HG03103 (cell line): Measurements from ENCODE around the gene KRT38.

Experiments used
- ATAC-seq: cut with Tn5 transposase; IDR thresholded peaks from one replicate; pipeline ENCODE4 v1.9.1; 2021; ENCODE audit warnings: low read depth; ENCODE audit not compliant: unreplicated experiment

KRT38 gene

DNA sequence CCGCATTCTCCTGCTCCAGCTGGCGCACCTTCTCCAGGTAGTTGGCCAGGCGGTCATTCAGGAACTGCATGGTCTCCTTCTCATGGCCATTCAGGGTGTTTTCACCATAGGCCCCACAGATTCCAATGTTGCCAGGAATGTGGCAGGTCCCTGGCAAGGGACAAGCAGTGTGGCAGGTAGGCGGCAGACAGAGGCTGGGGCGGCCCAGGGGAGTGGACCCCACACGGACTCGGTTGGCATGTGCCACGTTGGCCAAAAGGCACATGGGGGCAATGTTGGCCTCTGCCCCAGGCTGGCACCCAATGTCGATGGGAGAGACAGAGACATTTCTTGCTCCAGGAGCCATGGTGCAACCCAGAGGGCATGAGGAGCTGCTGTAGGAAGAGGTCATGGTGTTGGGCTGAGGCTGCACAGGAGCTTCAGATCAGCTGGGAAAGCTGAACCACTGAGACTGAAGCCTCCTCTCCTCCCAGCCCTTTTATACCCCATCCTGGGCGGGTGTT lies at the start of gene KRT38:
KRT38 (minus strand) TSS at position 453 of the 503 bp plus-strand sequence; CDS start at position 391, 62 bp downstream.
- no peak for ATAC-seq

DNA sequence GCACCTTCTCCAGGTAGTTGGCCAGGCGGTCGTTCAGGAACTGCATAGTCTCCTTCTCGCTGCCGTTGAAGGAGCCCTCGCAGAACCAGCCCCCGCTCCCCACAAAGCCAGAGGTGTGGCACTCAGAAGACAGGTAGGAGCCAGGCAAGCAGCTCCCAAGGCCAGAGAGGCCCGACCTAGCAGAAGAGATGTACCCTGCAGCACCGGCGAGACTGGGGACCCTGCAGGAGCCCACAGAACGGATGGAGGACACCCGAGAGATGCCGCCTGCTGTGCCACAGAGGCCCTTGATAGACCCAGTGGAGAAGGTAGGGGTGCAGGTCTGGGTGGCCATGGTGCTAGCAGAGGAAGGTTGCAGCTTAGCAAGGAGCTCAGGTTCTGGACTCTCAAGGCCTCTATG lies 48.7 kb upstream of the KRT38 start, which contains the start of gene KRT36:
KRT36 (minus strand) TSS at position 380 of the 400 bp plus-strand sequence; CDS start at position 334, 46 bp downstream.
- no peak for ATAC-seq

DNA sequence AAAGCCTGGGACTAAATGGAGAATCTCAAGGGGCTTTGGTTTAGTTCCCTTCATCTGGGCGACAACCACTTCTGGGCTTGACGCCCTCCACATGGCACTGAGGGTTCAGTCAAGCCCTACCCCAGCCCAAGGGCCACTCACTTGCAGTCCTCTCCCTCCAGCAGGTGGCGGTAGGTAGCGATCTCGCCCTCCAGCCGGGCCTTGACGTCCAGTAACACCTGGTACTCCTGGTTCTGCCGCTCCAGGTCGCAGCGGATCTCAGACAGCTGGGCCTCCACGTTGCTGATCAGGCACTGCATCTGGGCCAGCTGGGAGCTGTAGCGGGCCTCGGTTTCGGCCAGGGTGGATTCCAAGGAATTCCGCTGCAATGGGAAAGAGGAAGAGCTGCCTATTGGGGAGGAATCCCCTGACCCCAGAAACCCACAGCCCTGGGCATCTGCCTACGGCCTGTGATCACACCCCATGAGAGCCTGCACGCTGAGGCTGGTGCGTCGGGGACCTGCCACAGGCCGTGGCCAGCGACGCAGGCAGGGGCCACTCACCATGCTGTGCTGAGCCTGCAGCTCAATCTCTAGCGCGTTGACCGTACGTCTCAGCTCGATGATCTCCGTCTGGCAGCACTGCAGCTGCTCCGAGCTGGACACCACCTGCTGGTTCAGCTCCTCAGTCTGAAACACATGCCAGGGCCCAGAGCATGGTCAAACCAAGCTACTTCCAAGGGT lies 46.2 kb upstream of the KRT38 start:
- ATAC-seq, result no peak

DNA sequence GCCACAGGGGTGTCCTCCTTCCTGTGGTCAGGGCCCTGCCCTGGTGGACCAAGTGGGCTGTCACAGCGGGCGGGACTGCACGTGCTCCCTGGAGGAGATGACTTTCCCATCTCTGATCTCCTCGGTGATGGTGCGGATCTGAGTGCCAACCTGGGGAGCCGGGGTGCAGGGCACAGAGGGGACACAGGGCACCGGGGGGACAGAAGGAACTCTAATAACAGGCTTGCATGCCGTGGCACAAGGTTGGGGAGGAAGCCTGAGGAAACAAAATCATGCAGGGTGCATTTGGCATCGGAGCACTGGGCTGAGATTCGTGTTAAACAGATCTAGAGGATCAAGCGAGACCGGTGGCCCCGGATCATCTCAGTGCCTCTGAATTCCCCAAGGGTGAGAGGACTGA lies 45.5 kb upstream of the KRT38 start:
- no peak for ATAC-seq

DNA sequence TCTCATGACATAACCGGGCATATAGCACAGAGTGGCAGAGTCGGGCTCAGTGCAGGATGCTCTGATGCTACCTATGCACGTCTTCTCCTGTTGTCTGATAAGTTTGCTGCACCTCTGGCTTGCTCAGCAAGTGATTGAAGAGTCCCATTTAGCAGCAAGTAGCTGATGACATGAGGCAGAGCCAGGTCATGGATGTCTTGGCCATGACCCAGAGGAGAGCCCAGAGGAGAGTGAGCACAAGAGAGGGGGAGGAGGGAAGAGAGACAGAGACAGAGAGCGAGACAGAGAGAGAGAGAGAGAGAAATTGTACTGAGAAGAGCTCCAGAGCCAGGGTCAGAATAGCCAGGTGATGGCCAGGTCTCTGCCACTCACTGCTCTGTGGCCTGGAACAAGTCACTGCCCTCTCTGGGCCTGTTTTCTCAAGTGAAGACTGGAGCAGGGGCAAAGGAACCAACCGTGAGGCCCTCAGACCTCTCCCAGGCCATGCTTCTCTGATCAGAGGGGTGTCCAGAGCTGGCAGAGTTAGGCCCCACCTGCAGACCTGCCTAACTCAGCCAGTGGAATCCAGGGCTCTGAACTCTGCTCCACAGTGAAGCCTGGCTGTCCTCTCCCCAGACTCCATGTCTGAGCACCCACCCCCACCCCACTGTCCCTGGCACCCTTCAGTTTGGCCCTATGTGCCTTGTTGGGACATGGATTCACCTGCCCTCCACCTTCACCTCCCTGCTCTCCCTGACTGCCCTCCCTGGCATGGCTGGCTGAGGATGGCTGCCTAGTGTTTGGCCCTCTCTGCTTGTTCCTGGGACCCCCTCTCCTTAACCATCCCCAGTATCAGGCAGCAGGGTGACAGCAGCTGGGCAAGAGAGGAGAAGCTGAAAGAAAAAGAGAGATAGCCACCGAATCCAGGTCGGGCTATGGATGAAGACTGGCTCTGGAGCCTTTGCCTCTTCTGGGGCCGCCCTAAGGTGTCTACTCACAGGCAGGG lies 44.4 kb upstream of the KRT38 start:
- no peak for ATAC-seq

DNA sequence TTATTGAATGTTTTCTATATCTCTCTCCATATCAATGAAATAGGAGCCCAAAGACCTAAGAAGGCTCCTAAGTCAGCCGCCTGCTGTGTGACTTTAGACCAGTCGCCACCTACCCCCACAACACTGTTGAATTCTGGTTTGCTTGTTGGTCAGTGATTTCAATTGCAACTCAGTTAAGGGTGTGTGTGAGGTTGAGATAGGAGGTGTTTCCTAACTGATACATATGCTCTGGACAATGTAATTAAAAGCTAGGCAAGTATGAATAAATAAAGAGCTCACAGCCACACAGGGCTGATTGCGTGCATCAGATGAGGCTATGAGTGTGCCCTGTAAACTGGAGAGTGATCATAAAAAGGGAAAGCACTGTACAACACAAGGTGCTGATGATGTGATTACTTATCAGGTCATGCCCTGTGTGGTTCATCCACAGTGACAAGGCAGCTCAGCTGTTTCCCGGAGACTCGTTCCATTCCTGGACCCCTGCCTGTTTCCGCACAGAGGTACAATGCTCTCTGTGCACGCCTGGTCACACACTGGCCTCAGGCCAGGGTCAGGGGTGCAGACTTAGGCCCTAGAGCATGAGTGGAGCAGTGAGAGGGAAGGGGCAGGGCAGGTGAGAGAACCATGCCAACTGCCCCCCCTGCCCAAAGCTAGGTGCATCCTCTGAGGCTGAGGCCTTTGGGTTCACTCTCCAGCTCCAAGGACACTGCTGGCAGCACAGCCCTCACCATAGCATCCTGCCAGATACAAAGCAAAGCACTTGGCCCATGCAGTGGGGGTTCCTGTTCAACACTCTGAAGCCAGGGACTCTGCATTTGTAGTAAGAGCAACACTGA lies 43.4 kb upstream of the KRT38 start:
- no peak for ATAC-seq

DNA sequence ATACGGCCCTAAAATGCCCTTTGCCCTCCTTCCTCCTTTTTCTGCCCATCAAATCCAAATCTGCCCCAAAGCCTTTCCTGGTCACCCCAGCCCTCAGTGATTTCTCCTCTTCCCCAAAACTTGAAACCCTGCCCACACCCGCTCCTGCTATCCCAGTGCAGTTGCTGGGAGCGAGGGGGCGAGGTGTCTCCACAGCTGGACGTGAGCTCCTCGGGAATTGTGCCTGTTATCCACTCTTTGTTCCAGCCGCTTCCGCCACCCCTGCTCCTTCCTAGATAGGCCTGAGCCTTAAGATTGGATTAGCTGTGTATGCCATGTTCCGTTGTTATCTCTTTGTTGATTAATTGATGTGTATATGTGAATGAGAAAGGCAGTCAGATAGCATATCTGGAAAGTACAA lies 42.7 kb upstream of the KRT38 start:
- no peak for ATAC-seq

DNA sequence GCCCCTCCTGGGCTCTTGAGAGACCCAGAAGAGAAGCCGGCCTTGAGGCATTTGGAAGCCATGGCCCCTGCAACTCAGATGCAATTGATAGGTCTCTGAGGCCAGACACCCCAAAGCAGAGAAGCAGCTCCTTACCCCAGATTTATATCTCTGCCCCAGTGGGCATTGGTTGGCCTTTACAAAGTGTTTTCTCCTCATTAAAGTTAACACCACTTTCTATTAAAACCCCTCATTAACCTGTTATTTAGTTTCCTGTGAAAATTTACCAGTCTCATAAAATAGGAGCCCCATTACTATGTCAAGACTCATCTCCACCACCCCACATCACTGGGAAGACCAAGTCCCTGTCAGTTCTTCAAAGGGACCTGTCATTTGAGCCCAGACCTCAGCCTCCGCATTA lies 40.3 kb upstream of the KRT38 start, which contains the start of gene KRT35:
KRT35 (minus strand) TSS at position 116 of the 400 bp plus-strand sequence; CDS start at position 62, 54 bp downstream.
- ATAC-seq, result no peak

DNA sequence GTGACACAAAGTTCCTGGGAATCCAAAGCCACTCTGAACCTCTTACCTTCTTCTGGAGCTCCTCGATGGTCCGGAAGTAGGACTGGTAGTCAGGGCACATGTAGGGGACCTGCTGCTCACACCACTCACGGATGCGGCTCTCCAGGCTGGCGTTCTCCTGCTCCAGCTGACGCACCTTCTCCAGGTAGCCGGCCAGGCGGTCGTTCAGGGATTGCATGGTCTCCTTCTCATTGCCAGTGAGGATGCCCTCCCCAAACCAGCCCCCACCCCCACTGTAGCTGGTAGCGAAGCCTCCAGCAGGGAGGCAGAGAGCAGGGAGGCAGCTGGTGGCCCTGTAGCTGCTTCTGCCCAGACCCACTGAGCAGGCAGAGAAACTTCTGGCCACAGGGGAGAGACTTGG lies 39.8 kb upstream of the KRT38 start:
- ATAC-seq, result no peak

DNA sequence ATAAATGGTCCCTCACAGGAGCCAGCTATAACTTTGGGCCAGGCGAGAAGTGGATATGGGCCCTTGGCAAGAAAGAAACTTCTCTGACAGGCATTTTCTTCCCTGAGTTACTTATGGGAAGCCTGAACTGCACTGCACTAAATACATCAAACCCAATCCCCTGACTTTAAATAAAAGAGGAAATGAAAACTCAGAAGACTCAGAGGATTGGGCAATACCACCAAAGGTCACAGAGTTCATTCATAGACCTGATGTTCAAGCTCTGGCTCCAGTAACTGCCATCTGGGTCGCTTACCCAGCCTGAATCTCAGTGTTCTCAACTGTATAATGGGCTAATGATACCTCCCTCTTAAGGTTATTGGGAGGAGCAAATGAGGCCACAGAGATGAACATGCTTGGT lies 39.4 kb upstream of the KRT38 start:
- ATAC-seq, result no peak

DNA sequence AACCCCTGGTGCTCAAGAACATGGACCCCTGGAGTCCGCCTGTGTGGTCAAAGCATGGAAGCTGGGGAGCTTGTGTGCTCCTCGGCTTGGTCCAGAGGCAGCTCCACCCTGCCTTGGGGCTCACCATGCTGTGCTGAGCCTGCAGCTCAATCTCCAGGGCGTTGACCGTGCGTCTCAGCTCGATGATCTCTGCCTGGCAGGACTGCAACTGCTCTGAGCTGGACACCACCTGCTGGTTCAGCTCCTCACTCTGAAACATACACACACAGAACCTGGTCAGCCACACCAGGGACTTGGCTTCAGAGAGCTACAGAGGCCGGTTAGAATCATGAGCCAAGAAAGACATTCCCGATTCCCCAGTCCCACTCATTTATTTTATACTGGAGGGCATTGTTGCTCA lies 37.5 kb upstream of the KRT38 start:
- no peak for ATAC-seq

DNA sequence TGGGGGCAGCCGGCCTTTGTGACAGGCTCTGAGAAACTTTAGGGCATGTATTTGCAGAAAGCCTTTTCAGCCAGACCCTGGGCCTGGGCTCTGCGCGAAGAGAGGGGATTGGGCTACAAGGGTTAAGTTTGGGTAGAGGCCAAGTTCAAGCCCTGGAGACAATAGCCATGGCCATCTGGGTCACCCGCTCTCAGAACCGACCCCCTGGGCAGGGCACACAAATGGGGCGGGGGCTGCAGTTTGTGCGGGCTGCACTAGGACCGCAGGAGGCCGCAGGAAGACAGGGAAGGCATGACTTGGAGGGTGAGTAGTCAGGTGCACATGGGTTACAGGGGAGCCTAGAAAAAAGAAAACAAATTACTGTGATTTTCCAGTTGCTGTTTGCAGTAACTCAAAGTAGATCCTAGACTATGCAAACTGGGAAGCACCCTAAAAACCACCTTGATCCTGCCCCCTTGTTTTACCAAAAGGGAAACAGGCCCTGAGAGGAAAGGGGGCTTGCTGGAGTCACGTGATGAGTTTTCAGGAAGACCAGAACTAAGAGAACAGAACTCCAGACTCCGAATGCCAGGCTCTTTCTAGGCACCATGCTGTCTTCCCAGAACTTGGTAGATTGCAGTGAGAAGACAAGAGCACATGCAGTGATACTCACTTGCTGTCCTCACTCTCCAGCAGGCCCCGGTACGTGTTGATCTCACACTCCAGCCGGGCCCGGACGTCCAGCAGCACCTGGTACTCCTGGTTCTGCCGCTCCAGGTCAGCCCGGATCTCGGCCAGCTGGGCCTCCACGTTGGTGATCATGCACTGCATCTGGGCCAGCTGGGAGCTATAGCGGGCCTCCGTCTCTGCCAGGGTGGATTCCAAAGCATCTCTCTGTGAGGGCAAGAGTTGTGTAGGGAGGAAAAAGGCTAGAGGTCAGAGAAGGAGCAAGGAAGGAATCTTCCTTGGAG lies 36.4 kb upstream of the KRT38 start:
- no peak for ATAC-seq

DNA sequence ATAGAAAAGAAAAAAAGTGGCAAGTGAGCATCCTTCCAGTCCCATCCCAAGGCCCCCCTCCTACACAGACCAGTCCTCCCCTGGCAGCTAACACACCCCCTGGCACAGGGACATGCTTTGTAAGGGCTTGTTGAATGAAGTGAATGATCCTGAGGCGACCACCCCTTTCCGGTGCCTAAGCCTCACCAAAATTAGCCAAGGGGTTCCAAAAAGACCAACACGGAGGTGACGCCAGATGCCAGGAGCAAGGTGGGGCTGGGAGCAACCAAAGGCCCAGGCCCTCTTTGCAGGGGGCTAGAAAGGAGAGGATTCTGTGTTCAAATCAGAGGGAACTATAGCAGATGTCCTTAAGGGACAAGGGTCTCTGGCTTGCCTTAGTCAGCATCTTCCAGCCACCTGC lies 34.6 kb upstream of the KRT38 start:
- no peak for ATAC-seq

DNA sequence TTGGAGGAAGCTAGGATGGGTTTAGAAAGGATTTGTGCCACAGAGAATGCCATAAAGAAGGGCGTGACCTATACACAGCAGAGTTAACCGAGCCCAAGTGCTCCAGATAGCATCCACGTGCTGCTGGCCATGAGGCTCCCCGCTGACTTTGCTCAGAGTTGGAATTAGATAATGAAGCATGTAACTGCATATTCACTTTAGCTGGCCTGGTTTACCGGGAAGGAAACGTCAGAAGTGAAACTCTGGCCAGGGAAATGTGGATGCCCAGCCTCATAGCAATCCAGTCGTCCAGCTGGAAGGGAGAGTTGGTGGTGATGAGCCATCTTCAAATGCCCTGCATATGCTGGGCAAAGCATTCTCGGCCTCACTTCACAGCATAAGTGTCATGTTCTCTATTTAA lies 34.1 kb upstream of the KRT38 start:
- no peak for ATAC-seq

DNA sequence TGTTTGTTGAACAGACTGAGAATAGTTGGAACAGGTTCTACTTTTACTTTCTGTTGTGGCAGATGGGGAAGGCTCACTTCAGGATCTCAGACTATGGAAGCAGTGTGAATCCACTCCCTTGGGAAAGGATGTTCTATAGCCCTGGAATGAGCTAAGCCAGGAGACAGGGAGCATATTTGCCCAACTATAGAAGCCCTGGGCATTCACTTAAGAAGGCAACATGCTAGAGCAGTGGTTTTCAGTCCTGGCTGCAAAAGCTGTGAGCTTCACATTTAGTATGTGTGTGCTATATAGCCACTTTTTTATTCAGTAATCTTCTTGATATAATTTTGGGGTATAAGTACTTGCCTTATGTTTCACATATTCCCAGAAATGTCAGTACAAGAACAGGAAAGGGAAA lies 27.6 kb upstream of the KRT38 start:
- no peak for ATAC-seq

DNA sequence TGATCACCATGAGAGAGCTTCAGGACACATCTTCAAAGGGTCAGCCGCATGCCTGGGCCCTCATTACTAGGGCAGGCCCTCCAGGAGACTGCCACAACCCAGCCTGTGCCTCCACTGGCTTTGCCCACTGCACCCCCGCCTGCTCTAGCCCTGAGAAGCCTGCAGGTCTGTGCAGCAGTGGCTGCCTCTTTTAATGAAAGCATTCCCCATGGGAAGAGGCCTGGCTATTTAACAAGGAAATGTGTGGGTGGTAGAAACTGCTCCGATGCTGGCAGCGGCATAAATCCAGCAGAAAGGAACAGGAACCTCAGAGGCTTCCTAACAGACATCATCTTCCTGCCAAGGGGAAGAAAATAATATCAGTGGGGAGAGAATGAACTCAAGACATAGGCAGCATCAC lies 26.8 kb upstream of the KRT38 start:
- ATAC-seq, result no peak

DNA sequence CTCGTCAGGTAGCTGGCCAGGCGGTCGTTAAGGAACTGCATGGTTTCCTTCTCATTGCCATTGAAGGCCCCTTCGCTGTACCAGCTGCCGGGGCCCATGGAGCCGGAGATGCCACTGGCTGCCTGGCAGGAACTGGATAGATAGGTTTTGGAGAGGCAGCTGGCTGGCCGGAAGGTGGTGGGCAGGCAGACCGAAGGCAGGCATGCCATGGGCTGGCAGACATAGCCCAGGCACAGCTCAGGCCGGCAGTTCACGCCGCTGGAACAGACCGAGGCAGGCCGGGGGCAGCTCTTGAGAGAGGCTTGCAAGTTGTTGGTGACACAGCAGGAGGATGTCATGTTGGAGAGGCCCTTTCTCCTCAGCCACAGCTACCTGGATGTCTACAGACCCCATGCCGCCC lies 26.2 kb upstream of the KRT38 start, which contains the start of gene KRT32:
KRT32 (minus strand) TSS at position 399 of the 400 bp plus-strand sequence; CDS start at position 338, 61 bp downstream.
- ATAC-seq, result no peak

DNA sequence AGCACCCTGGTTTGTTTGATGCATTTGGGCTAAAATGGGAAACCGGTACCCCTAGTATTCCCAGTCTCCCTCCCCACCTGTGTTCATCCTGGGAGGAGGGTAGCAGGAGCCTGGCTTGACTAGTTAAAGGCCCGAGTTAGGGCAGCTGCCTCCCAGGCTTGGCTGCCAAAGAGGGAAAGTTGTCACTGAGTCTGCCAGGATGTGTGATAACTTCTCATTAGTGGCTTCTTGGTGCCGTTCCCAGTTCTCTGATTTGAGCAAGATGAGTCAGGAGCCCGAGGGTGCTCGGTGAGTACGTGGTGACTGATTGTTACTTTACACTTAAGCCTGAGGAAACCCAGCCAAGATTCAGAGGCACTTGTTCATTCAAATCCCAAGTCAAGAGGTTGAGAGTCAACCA lies 23.9 kb upstream of the KRT38 start:
- no peak for ATAC-seq

DNA sequence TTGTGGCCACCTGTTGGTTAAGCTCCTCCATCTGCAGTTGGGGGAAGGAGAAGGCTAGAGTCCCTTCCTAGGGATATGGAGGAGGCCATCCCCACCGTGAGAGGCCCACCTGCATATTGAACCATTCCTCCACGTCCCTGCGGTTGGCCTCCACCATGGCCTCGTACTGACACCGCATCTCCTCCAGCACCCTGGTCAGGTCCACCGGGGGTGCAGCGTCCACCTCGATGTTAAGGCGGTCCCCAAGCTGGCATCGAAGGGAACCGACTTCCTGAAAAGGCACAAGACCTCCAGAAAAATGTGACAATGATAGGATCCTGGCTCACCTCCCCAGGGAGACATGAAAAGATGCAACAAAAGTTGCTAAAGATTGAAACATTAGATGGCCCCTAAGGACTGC lies 23.4 kb upstream of the KRT38 start:
- no peak for ATAC-seq
